Measurements from ENCODE around the gene NCAPD3.

Gene NCAPD3

GRCh38 chr11:134181707-134182106, 42.1 kb downstream of the NCAPD3 start:
- TF ChIP-seq, protein P1, sequence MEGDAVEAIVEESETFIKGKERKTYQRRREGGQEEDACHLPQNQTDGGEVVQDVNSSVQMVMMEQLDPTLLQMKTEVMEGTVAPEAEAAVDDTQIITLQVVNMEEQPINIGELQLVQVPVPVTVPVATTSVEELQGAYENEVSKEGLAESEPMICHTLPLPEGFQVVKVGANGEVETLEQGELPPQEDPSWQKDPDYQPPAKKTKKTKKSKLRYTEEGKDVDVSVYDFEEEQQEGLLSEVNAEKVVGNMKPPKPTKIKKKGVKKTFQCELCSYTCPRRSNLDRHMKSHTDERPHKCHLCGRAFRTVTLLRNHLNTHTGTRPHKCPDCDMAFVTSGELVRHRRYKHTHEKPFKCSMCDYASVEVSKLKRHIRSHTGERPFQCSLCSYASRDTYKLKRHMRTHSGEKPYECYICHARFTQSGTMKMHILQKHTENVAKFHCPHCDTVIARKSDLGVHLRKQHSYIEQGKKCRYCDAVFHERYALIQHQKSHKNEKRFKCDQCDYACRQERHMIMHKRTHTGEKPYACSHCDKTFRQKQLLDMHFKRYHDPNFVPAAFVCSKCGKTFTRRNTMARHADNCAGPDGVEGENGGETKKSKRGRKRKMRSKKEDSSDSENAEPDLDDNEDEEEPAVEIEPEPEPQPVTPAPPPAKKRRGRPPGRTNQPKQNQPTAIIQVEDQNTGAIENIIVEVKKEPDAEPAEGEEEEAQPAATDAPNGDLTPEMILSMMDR (IDR thresholded peaks at IDR 0.05; ENCODE audit: control insufficient read depth, extremely low read depth, insufficient read depth) = no peak
- DNase-seq (ENCODE audit: low read depth) = no peak
- H3K4me3 ChIP-seq (ENCODE audit: low read depth, low read length) = no peak overlapping the region

DNA sequence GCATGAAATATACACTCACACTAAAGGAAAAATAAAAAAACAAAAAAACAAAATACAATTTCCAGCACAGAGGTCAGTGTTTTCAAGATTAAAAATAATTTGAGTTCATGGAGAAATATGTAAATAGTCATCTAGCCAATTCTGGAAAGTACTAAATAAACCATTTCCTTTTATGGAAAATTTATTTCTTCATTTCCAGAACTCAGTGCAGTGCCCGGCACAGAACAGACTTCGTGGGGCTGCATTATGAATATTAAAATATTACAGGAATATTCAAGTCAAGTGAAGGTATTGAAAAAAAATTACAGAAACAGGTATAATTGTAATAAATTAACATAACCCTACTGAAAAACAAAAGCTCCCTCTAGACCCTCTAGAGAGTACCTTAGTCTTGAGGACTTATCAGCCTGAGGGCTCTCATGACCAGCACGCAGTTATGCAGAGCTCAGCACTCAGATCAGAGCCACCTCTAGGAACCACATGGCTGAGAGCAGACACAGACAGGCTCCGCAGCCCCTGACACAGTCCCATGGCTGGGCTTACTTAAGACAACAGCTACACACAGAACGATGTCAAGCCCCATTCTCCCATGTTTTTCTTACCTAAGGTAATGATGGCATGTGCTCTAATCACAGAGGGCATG, 45.6 kb downstream of the NCAPD3 start:
- H3K4me3 ChIP-seq (ENCODE audit: low read depth, low read length) = no peak overlapping the region
- TF ChIP-seq, protein P1 (IDR thresholded peaks at IDR 0.05; ENCODE audit: control insufficient read depth, extremely low read depth, insufficient read depth) = no peak
- no peak for DNase-seq (ENCODE audit: low read depth)

- TF ChIP-seq, protein P1 (IDR thresholded peaks at IDR 0.05; ENCODE audit: control insufficient read depth, extremely low read depth, insufficient read depth) = no peak
- DNase-seq (ENCODE audit: low read depth) = no peak
- H3K4me3 ChIP-seq (ENCODE audit: low read depth, low read length) = no peak overlapping the region
Observed at GRCh38 chr11:134176284-134176683, 47.5 kb downstream of the NCAPD3 start.

- H3K4me3 ChIP-seq (ENCODE audit: low read depth, low read length) = no peak overlapping the region
- no peak for DNase-seq (ENCODE audit: low read depth)
- TF ChIP-seq, protein P1 (IDR thresholded peaks at IDR 0.05; ENCODE audit: control insufficient read depth, extremely low read depth, insufficient read depth) = no peak
Observed at GRCh38 chr11:134173296-134173695, 50.5 kb downstream of the NCAPD3 start.

DNA sequence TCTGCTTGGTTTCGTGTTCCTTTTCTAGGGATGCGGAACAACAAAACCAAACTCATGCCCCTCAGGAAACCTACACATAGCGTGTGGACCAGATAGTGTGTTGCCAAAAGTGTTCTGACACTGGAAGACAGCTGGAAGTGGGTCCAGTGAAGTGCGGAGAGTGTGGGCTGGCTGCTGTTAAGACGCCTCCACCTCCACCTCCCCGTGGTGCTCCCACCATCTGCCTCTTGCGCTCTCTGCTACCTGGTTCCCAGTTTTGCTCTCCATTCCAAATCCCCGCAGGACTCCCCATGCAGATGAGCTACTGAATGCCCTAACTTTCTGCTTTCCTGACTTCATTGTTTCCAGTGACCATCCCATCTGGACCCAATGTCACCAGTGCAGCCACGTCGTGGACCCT, 51.8 kb downstream of the NCAPD3 start:
- no peak overlapping the region for H3K4me3 ChIP-seq (ENCODE audit: low read depth, low read length)
- no peak for DNase-seq (ENCODE audit: low read depth)
- TF ChIP-seq, protein P1 (IDR thresholded peaks at IDR 0.05; ENCODE audit: control insufficient read depth, extremely low read depth, insufficient read depth) = no peak

- H3K4me3 ChIP-seq (ENCODE audit: low read depth, low read length) = no peak overlapping the region
- no peak for DNase-seq (ENCODE audit: low read depth)
- TF ChIP-seq, protein P1 (IDR thresholded peaks at IDR 0.05; ENCODE audit: control insufficient read depth, extremely low read depth, insufficient read depth) = no peak
Observed at GRCh38 chr11:134170919-134171281, 52.9 kb downstream of the NCAPD3 start.

Measured in LNCaP clone FGC (cell line).